Hematopoietic multipotent progenitor cell treated with erythropoietin and hydrocortisone succinate and interleukin-3 and kit ligand, for 17 days (in vitro differentiated cells): ENCODE data around the gene DET1.
"Not testable (repeated sequence)": the region's sequence is repeated elsewhere in the genome, so short reads cannot be mapped to it uniquely, and the experiment has no call there.

Experiments
- DNase-seq: peaks from one replicate; pipeline ENCODE4 v3.0.0-alpha.2; 2015; ENCODE audit warnings: low spot score

DET1 gene

GRCh38 chr15:88540350-88540749 lies 6.1 kb downstream of the DET1 start:
- not testable (repeated sequence) for DNase-seq

DNA sequence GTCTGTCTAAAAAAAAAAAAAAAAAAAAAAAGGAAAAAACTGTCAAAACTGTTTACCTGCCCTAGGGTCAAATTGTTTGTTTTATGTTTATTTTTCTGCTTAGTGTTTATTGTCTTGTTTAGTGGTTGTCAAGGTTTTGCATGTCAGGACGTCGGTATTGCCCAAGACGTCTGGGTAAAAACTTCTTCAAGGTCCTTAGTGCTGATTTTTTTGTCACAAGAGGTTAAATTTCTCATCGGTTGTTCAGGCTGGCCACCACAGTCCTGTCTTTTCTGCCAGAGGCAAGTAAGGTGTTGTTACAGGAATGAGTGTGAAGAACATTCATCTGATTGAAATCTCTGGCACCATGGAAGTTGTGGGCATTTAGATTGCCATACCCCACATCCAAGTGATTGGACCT lies 7.0 kb downstream of the DET1 start:
- no peak for DNase-seq

GRCh38 chr15:88538972-88539371 lies 7.5 kb downstream of the DET1 start:
- DNase-seq: no peak

DNA sequence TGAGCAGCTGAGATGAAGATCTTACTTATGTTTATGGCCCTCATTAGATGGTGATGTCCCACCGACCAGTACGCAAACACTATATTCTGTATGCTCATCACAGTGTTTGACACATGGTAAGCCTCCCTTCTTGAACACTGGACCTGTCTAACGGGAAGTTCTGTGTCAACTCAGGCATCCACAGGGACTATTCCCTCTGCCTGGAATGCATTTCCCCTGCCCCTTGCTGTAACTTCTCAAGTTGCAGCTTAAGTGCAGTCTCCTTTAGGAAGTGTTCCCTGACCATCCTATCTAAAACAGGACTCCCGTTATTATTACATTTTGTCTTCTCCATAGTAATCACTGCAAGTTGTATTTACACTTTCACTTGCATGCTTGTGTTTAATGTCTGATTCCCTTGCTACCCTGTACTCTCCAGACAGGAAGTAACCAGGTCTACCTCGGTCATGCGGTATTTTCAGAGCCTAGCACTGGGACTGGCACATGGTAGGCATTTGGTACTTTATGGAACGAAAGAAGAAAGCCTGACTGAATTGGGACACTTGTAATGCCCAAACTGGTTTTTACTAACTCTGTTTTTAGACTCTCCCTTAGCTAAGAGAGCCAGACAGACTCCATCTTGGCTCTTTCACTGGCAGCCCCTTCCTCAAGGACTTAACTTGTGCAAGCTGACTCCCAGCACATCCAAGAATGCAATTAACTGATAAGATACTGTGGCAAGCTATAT lies 8.7 kb downstream of the DET1 start:
- no peak for DNase-seq

DNA sequence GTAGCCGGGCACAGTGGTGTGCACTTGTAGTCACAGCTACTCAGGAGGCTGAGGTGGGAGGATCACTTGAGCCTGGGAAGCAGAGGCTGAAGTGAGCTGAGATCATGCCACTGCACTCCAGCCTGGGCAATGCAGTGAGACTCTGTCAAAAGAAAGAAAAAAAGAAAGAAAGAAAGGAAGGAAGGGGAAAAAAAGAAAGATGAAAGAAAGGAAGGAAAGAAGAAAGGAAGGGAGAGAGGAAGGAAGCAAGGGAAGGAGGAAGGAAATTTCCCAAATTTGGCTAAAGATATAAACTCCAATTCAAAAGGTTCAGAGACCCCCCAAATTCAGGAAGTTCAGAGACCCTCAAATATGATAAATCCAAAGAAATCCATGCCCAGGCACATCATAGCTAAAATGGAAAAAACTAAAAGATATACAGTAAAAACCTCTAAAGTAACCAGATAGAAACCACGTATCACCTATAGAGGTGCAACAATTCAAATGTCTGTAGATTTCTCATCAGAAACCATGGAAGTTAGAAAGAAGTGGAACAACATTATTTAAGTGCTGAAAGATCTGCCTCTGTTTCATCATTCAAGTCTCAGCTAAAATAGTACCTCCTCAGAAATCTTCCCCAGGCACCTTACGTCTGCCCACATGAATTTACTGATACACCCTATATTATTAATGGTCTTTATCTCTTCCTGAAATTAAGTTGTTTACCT lies 10.7 kb downstream of the DET1 start:
- no peak for DNase-seq

GRCh38 chr15:88535100-88535499 lies 11.4 kb downstream of the DET1 start:
- no peak for DNase-seq

DNA sequence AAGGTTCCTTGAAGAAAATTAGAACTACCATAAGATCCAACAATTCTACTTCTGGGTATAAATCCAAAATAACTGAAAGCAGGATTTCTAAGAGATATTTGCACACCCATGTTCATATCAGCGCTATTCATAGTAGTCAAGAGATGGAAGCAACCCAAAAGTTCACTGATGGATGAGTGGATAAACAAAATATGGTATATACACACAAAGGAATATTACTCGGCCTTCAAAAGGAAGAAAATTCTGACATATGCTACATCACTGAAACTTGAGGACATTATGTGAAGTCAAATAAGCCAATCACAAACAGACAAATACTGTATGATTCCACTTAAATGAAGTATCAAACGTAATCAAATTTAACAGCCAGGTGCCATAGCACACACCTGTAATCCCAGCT lies 13.1 kb downstream of the DET1 start:
- no peak for DNase-seq

DNA sequence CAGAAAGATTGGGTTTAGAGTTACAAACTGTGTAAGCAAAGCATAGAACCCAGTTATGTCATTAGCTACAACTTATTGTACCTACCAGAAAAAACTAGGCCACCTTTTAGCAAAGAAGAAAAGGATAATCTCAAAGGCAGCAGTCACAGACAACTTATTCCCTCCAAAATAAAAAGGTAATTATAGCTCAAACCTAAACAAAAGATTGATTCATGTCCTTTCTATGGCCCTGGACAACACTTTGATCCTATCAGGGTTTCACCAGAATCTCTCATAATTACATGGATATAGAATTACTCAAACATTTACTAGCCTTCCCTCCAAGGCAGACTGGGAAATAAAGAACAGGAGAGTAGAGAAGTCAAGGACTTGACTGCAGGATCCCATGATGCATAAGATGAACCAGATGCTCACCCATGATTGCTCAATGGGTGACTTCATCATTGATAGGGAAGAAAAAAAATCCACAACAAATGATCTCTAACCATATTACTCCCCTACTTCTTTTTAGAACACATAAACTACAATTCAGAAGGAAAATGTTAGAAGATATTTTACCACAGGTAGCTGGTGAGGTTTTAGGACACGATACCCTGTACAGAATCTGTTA lies 17.4 kb downstream of the DET1 start:
- no peak for DNase-seq

DNA sequence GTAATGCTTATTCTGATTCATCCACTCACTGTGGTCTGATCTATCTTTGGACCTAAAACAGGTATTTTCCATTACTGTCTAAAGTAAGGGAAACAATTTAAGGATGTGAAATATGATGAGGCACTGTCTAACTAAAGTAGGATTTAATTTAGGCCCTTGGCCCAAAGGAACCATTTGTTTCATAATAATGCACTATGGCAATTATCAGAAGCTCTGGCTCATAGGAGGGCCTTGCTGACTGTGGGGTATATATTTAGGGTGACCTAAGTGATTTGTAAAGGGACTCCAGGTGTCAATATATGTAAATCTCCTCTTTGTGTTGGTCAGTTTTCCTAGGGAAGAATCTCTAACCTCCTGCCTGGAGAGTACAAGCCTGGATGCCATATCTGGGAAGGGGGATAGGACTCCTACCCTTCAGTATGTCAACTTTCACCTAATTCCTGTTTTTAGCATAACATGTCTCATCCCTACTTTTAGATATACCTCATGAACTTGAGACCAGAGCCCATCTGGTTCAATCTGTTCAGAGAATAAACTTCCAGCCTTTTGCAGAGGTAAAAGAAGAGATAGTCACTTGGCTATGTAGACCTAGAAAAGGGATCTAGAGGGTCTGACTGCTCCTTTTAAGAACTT lies 20.1 kb downstream of the DET1 start:
- no peak for DNase-seq

DNA sequence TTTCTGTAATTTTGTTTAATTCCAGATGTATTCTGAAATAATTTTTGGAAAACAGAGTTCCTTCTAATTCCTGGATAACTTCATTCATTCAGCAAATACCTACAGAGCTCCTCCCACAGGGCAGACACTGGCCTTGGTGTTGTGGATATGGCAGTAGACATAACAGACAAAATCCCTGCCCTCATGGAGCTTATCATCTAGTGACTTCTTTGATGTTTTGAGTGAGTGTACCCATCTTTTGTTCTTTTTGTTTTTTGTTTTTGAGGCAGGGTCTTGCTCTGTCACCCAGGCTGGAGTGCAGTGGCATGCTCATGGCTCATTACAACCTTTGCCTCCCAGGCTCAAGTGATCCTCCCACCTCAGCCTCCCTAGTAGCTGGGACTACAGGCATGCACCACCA lies 21.1 kb downstream of the DET1 start:
- no peak for DNase-seq

DNA sequence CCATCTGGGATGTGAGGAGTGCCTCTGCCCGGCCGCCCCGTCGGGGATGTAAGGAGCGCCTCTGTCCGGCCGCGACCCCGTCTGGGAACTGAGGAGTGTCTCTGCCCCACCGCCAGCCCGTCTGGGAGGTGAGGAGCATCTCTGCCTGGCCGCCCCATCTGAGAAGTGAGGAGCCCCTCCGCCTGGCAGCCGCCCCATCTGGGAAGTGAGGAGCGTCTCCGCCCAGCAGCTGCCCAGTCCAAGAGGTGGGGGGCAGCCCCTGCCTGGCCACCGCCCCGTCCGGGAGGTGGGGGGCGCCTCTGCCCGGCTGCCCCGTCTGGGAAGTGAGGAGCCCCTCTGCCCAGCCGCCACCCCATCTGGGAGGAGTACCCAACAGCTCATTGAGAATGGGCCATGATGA lies 22.4 kb downstream of the DET1 start:
- DNase-seq: not testable (repeated sequence)

DNA sequence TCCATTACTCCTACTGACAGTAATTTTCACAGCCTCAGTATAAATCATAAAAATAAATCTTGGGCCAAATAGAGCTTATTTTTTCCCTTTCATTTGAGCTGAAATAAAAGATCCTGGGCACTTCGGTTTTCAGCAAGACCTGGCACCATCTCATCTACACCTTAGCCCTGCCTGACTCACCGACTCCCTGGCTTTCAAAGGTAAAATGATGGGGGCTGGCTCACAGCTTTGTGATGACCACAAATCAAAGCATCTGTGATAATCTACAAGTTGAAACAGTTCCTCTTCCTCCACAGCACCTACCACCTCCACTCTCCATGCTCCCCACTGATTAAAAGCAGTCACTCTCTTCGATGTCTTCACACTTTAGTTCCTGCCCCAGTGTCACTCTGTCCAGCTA lies 27.6 kb downstream of the DET1 start:
- no peak for DNase-seq

DNA sequence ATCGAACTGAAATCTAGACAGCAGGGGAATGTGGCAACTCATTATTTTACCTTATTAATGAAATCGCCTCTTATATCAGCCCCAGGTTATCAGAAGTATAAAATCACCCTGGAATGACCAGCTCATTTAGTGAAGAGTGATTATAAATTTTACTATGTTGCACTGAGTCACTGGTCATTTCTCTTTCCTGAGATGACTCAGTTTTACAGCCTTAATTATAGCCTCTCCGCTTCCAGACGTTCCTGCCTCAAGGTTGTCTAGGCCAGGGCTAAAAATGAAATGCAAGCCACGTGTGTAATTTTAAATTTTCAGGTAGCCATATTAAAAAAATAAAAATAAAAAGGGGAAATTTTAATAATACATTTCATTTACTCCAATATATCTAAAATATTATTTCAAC lies 33.3 kb downstream of the DET1 start:
- no peak for DNase-seq

GRCh38 chr15:88512601-88513000 lies 33.9 kb downstream of the DET1 start:
- DNase-seq: no peak

DNA sequence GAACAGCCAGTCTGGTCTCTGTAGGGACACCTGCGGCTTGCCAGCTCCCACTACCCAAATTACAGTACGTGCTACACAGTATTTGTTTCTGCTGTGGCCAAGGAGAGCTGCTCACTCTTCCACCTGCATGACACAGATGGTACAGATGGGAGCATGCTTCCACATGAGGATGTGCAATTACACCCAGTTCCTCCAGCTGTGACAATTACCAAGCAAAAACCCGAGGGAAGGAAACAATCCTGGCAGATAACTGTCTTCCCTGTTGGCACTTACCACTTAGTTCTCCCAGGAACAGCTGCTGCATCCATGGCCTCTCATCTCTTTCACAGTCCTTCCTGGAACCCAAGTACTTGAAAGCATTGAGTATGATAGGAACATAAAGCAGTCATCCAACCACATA lies 34.4 kb downstream of the DET1 start:
- DNase-seq: no peak

- no peak for DNase-seq
Observed at GRCh38 chr15:88511161-88511560, 35.3 kb downstream of the DET1 start.

DNA sequence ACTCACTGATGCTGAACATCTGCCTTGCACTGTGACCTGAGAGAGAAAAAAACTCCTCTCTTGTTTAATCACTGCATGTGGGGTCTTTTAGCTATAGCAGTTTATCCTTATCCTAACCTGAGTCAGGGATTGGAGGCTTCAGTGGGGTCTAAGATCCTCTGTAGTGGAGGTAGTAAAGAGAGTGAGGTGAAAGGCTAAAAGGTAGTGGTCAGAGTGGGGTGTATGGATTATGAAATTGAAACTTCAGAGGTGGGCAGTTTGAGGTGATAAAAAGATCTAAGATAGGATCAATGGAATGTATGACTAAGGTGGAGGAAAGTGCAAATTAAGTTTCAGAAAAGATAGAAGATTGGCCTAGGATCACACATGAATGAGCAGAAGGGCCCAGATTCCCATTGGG lies 36.5 kb downstream of the DET1 start:
- DNase-seq: no peak

DNA sequence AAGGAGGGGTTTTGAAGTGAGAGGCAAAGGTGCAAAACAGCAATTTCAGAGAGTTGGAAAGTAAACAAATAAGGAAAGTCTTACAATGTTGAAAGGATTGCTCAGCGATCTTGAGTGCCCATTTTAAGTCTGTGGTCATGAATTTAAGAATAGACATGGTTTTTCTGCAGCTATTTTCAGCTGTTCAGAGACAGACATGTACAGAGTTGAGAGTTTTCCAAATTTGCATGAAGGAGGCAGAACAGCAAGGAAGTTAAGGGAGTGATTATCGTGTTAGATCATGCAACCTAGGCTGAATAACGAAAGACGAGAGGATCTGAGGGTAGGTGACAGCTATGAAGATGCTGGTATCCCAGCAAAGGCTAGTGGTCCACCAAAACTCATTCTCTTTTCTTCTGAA lies 37.2 kb downstream of the DET1 start:
- DNase-seq: no peak

DNA sequence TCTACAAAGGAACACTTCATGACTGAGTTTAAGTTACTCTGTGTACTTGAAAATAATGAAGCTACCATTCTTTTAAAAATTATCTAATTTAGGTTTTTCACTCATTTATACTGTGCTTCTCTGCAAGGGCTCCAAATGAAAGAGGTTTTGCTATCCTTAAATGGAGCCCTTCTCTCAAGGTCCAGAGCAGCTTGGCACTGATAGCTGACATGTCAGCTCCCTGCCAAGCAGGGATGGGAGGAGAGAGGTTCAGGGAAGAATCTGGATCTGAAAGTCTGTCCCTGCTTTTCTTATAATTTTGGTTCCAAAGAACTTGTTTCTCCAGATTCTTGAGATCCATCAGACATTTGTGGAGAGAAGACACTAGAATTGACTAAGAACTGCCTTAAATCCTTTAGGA lies 39.9 kb downstream of the DET1 start:
- DNase-seq: no peak

DNA sequence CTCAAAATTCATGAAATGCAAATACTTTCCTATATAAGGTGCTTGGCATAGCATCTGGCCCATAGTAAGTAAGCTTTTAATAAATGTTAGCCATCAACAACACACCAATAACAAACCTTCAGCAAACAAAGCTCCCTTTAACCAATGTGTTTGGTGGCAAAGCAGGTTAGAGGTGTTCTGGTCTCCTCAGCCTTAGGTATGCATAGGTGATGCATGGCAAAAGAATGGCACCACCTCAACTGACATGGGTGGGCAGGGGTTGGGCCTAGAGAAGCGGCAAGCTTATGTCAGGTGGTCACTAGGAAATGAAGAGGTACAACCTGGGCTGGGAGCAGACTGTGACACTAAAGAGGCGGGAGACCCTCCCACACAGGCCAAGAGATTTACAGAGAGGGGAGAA lies 40.8 kb downstream of the DET1 start:
- DNase-seq: no peak

- no peak for DNase-seq
Observed at GRCh38 chr15:88504445-88504844, 42.0 kb downstream of the DET1 start.

GRCh38 chr15:88498996-88499395 lies 47.5 kb downstream of the DET1 start:
- DNase-seq: no peak
